B cell (primary cell): Measurements from ENCODE around the gene NUDT1. TPM values are rescaled to one million over a fixed set of nuclear protein-coding genes. Genes with fewer than 3 reads are reported as not detected.
A peak's percentile ranks its signal among the peaks of the same experiment; 100 is the strongest.

Source experiments
- ATAC-seq: fragments of 200-7000 bp; cut with Tn5 transposase; one replicate; pipeline ENCODE4 v1.10.0; 2021; ENCODE audit warnings: low read depth, mild to moderate bottlenecking, moderate number of reproducible peaks, moderate library complexity
- CTCF ChIA-PET: fragments of 350-600 bp; sonication (Branson Sonifier 250); formaldehyde crosslinking; loops from one replicate; lab custom pipeline; 2021; ENCODE audit warnings: antibody characterized with exemption, inconsistent platforms; lab: Charles Lee
- POLR2A ChIA-PET: fragments of 350-600 bp; sonication (Branson Sonifier 250); formaldehyde crosslinking; loops from one replicate; lab custom pipeline; 2021; ENCODE audit warnings: antibody characterized with exemption; lab: Charles Lee
- DNase-seq: peaks from one replicate; pipeline ENCODE4 v3.0.0; 2013
- H2AFZ ChIP-seq: 2 replicates; pipeline ENCODE4 v1.6.1; 2012; ENCODE audit warnings: mild to moderate bottlenecking, low read depth, low read length; ENCODE audit not compliant: insufficient read depth, poor library complexity, severe bottlenecking
- H3K27ac ChIP-seq, 2 donors: 1 replicate in 1 of 2; 2 replicates in 1 of 2; pipeline ENCODE4 v1.5.1; 2012 to 2013; ENCODE audit warnings: low read length in 2 of 2, mild to moderate bottlenecking in 2 of 2, moderate library complexity in 1 of 2
- H3K27me3 ChIP-seq, 4 experiments: fragments of 200-600 bp in 1 of 4; sonication (generic) in 1 of 4; replicated peaks in 1 of 4; 1 replicate in 2 of 4; 2 replicates in 2 of 4; pipeline versions ENCODE4 v1.6.1 to v1.7.0; 2013 to 2016; ENCODE audit warnings: low read length in 3 of 4, mild to moderate bottlenecking in 2 of 4, mixed read lengths in 1 of 4, moderate library complexity in 1 of 4; ENCODE audit not compliant: insufficient read depth in 4 of 4, control insufficient read depth in 3 of 4; ENCODE audit errors: control extremely low read depth in 1 of 4
- H3K36me3 ChIP-seq, 2 experiments: replicated peaks in 1 of 2; 1 replicate in 1 of 2; 2 replicates in 1 of 2; pipeline versions ENCODE4 v1.6.1 to v1.7.1; 2013; ENCODE audit warnings: low read length in 1 of 2; ENCODE audit not compliant: insufficient read depth in 2 of 2, control insufficient read depth in 1 of 2; ENCODE audit errors: control extremely low read depth in 1 of 2, extremely low read depth in 1 of 2
- H3K4me1 ChIP-seq, 2 donors: fragments of 200-600 bp in 1 of 2; sonication (generic) in 1 of 2; 1 replicate in 1 of 2; 2 replicates in 1 of 2; pipeline versions ENCODE4 v1.5.1 to v1.6.1; 2013 to 2017; ENCODE audit warnings: low read length in 2 of 2; ENCODE audit not compliant: control insufficient read depth in 2 of 2, insufficient read depth in 2 of 2
- H3K4me2 ChIP-seq: replicated peaks from 2 replicates; pipeline ENCODE3; 2012; ENCODE audit warnings: mild to moderate bottlenecking, low read depth, low read length; ENCODE audit not compliant: poor library complexity, severe bottlenecking
- H3K4me3 ChIP-seq, 5 experiments: fragments of 200-600 bp in 1 of 5; sonication (generic) in 1 of 5; 1 replicate in 3 of 5; 2 replicates in 2 of 5; pipeline versions ENCODE4 v1.5.1 to v1.7.0; 2011 to 2016; ENCODE audit warnings: low read length in 4 of 5, mild to moderate bottlenecking in 4 of 5, low read depth in 2 of 5, control low read depth in 1 of 5, moderate library complexity in 1 of 5; ENCODE audit not compliant: insufficient read depth in 1 of 5; ENCODE audit errors: control extremely low read depth in 1 of 5, extremely low read depth in 1 of 5
- H3K79me2 ChIP-seq: fragments of 200-600 bp; sonication (generic); one replicate; pipeline ENCODE4 v1.6.0; 2016; ENCODE audit warnings: low read length; ENCODE audit not compliant: control insufficient read depth, insufficient read depth
- H3K9ac ChIP-seq: fragments of 200-600 bp; sonication (generic); 2 replicates; pipeline ENCODE4 v1.6.1; 2017; ENCODE audit warnings: mild to moderate bottlenecking, low read length, moderate library complexity
- H3K9me3 ChIP-seq, 3 donors: one replicate each; pipeline versions ENCODE4 v1.6.1 to v1.7.1; 2013; ENCODE audit warnings: low read length in 2 of 3; ENCODE audit not compliant: control insufficient read depth in 2 of 3, insufficient read depth in 1 of 3; ENCODE audit errors: control extremely low read depth in 1 of 3
- H4K20me1 ChIP-seq: 2 replicates; pipeline ENCODE4 v1.6.0; 2012; ENCODE audit warnings: mild to moderate bottlenecking, low read length; ENCODE audit not compliant: insufficient read depth, control insufficient read depth, poor library complexity, severe bottlenecking
- H3K27ac Mint-ChIP-seq: one replicate; pipeline ENCODE4 v1.8.0; 2021; ENCODE audit warnings: mixed read lengths
- H3K27me3 Mint-ChIP-seq: one replicate; pipeline ENCODE4 v1.8.0; 2021; ENCODE audit warnings: mixed read lengths
- H3K4me1 Mint-ChIP-seq: one replicate; pipeline ENCODE4 v1.8.0; 2021; ENCODE audit warnings: mixed read lengths
- H3K4me3 Mint-ChIP-seq: one replicate; pipeline ENCODE4 v1.8.0; 2021; ENCODE audit warnings: mixed read lengths
- H3K9me3 Mint-ChIP-seq: one replicate; pipeline ENCODE4 v1.8.0; 2022; ENCODE audit warnings: mixed read lengths; ENCODE audit not compliant: insufficient read depth
- CTCF ChIP-seq: fragments of 200-600 bp; IDR thresholded peaks from one replicate; pipeline ENCODE4 v1.8.0; 2022; ENCODE audit warnings: antibody characterized with exemption, mild to moderate bottlenecking
- EZH2 ChIP-seq: IDR thresholded peaks from 2 replicates; pipeline ENCODE4 v1.6.1; 2012; ENCODE audit warnings: borderline replicate concordance, low read depth, mild to moderate bottlenecking, moderate library complexity, low read length; ENCODE audit not compliant: insufficient read depth, poor library complexity, severe bottlenecking
- WGBS: methylation state at CpG from one replicate; pipeline ENCODE4 v1.1.5; 2013; ENCODE audit warnings: missing lambda C conversion rate; ENCODE audit not compliant: insufficient coverage; 5-methylcytosine and 5-hydroxymethylcytosine counted together
- intact Hi-C: fragments of 100-400 bp; cut with micrococcal nuclease; formaldehyde crosslinking; loops from one replicate; pipeline ENCODE4 v1.10.0; 2022
- polyA plus RNA-seq: library from polyadenylated mRNA; depleted of rRNA; stranded (reverse); fragments of >200 nt; gene quantifications from 2 replicates; pipeline ENCODE4 v1.2.3, GENCODE V29; 2012
- total RNA-seq, 2 donors: library from RNA; stranded (reverse); fragments of 120-200 nt in 1 of 2; gene quantifications; 1 replicate in 1 of 2; 2 replicates in 1 of 2; pipeline versions ENCODE4 v1.2.3 to v1.2.4, GENCODE V29; 2013 to 2022

NUDT1 gene
- total and polyA plus RNA-seq, 2 donors (not counting 1 experiment from before 2014, with no cell fraction given), result 21.1 to 22.9 TPM

- Histone ChIP-seq H2AFZ (no peak overlapping the region), H3K27me3 (no peaks in the 10 kb centered on the region), H3K79me2 (peaks cover 21% of the 10 kb centered on the region), H3K4me2 (no peak overlapping the region), H4K20me1 (no peaks in the 10 kb centered on the region), H3K4me3 (no peak overlapping the region), H3K4me1 (peaks cover 25 to 34% of the 10 kb centered on the region in 2 donors), H3K9ac (no peak overlapping the region), H3K27ac (no peak overlapping the region), H3K9me3 (no peaks in the 10 kb centered on the region), H3K36me3 (peaks cover 1 to 40% of the 10 kb centered on the region in 2 experiments)
- no peak for DNase-seq
- Mint-ChIP-seq H3K4me3 (no peak overlapping the region), H3K27me3 (no peaks in the 10 kb centered on the region), H3K9me3 (no peaks in the 10 kb centered on the region), H3K27ac (peak overlapping the region; percentile 42), H3K4me1 (peaks cover 33% of the 10 kb centered on the region)
- ChIA-PET CTCF (interaction anchor here (0.9 kb wide), 1 partner anchor 23 kb away, joined by 4 read pairs; no protein-coding TSS in a partner anchor), POLR2A (no interaction called here)
- WGBS, result 98% methylated on average over 23 of the region's 23 CpGs
- ATAC-seq, result no peak
- intact Hi-C loops, result loop anchor here (5.0 kb wide), 1 partner anchor 33 kb away; no protein-coding TSS in a partner anchor
- TF ChIP-seq EZH2 (no peak), CTCF (no peak)
These were observed 22.1 kb downstream of the NUDT1 start for GRCh38 chr7:2264158-2264557.

DNA sequence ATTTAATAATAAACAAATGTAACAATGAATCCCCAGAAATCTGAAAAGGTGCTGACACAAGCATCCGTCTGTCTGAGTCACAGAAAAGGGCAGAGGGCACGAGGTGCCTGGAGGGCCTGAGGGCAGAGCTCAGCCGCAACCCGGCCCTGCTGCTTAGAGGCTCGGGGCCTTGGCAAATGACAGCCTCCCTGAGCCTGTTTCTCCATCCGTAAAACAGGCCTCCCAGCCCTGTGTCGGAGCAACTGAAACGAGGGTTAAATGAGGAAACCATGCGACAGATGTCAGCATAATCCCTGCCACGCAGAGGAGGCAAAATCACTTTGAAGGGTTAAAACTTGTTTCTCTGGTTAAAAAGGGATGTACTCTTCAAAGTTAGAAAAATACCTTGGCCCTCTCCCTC lies 24.9 kb downstream of the NUDT1 start:
- Histone ChIP-seq H3K9ac (no peak overlapping the region), H3K4me3 (no peak overlapping the region), H3K27me3 (no peaks in the 10 kb centered on the region), H3K36me3 (peaks cover 0 to 57% of the 10 kb centered on the region in 2 experiments), H3K4me1 (peaks cover 7 to 8% of the 10 kb centered on the region in 2 donors), H3K9me3 (no peaks in the 10 kb centered on the region), H2AFZ (no peak overlapping the region), H3K79me2 (peaks cover 10% of the 10 kb centered on the region), H3K4me2 (no peak overlapping the region), H4K20me1 (no peaks in the 10 kb centered on the region), H3K27ac (no peak overlapping the region)
- ChIA-PET CTCF (no interaction called here), POLR2A (interaction anchor here (0.6 kb wide), 1 partner anchor 21 kb away, joined by 7 read pairs; no protein-coding TSS in a partner anchor)
- WGBS, result 91% methylated on average over 10 of the region's 10 CpGs
- Mint-ChIP-seq H3K27me3 (no peaks in the 10 kb centered on the region), H3K4me1 (peaks cover 10% of the 10 kb centered on the region), H3K4me3 (no peak overlapping the region), H3K9me3 (no peaks in the 10 kb centered on the region), H3K27ac (no peak overlapping the region)
- TF ChIP-seq EZH2 (no peak), CTCF (no peak)
- intact Hi-C loops, result no loop called here
- ATAC-seq (no peak), DNase-seq (no peak)
